ENCODE results near the gene PLB1.

PLB1 gene

DNA sequence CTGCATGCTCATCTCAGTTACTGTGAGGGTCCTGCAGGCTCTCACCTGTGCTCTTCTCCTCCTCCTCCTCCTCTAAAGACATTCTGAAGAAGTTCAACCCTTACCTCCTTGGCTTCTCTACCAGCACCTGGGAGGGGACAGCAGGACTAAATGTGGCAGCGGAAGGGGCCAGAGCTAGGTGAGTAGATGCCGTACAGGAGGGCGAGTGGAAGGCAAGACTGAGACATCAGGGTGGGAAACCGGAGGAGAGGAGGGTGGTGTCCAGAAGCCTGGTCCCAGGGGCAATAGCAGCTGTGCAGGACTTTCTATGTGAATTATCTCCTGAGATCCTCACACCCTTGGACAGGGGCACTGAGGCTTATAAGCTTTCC, 124.9 kb downstream of the PLB1 start:
- peak overlapping the region; percentile 66 for H3K27ac ChIP-seq
- H3K4me3 ChIP-seq, result no peak overlapping the region
- H3K27me3 ChIP-seq, result no peaks in the 10 kb centered on the region
- H3K4me1 ChIP-seq, result peaks cover 52% of the 10 kb centered on the region
- no peak for TF ChIP-seq Cebpa-rat (IDR thresholded peaks at IDR 0.05)
- peak overlapping the region; percentile 75 for H3K4me2 ChIP-seq
- H3K9me3 ChIP-seq, result no peaks in the 10 kb centered on the region
- no peaks in the 10 kb centered on the region for H4K20me1 ChIP-seq
- no peaks in the 10 kb centered on the region for H3K36me3 ChIP-seq
- no peak overlapping the region for H3K9ac ChIP-seq

DNA sequence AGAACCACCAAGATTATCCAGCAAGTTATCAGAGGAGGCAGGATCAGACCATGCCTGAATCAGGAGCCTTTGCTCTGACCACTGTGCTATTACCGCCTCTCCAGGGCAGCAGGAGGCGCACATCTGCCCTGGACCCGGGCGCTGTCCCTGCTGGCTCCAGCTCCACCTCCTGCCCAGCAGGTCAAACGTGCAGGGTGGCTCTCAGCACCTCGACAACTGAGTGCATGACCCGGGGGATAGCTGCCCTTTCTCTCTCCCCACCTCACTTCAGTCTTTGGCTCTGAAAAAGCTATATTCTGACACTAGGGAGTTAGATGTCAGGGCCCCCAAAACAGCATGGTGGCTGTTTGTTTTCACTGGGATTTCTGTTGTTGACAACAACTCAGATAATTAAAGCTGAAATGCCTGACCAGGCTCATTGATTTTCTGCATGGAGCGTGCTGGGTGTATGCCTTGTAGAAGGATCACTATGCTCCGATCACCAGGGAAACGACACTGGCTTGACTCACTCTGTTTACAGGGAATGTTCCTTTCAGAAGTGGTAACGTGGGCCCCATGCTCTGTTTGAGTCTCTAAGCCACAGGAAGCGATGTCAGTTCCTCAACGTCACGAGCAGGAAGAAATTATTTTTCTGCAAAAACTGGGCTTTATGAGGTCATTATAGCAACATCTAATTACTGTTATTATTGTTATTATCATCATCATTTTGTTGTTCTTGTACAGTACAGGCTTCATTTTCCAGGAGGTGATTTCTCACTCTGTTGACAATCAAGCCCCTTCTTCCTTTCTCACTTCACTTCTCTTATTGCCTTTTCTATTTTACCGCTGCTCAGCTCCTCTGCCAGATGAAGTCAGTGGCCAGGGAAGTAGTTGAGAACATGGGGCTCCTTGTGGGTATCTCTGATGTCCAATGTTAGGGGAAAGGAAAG, 125.6 kb downstream of the PLB1 start:
- H3K9me3 ChIP-seq, result no peaks in the 10 kb centered on the region
- peak overlapping the region; percentile 75 for H3K4me2 ChIP-seq
- H3K4me1 ChIP-seq, result peaks cover 52% of the 10 kb centered on the region
- 0 out of 2 replicates have a peak overlapping the region, but pooled peaks have one; percentile 13 for H3K9ac ChIP-seq
- no peaks in the 10 kb centered on the region for H3K36me3 ChIP-seq
- no peaks in the 10 kb centered on the region for H3K27me3 ChIP-seq
- H4K20me1 ChIP-seq, result no peaks in the 10 kb centered on the region
- peak overlapping the region; percentile 66 for H3K27ac ChIP-seq
- no peak for TF ChIP-seq Cebpa-rat (IDR thresholded peaks at IDR 0.05)
- no peak overlapping the region for H3K4me3 ChIP-seq

- Histone ChIP-seq H3K4me3 (no peak overlapping the region), H3K27me3 (no peaks in the 10 kb centered on the region), H3K36me3 (no peaks in the 10 kb centered on the region), H3K9me3 (no peaks in the 10 kb centered on the region), H3K4me1 (peaks cover 52% of the 10 kb centered on the region), H3K9ac (no peak overlapping the region), H4K20me1 (no peaks in the 10 kb centered on the region), H3K27ac (peak overlapping the region; percentile 66; the same call in 1 of the 2 replicates), H3K4me2 (peak overlapping the region; percentile 75)
- TF ChIP-seq Cebpa-rat (IDR thresholded peaks at IDR 0.05), result no peak
Measured at GRCh38 chr2:28622101-28622499, 126.2 kb downstream of the PLB1 start.

DNA sequence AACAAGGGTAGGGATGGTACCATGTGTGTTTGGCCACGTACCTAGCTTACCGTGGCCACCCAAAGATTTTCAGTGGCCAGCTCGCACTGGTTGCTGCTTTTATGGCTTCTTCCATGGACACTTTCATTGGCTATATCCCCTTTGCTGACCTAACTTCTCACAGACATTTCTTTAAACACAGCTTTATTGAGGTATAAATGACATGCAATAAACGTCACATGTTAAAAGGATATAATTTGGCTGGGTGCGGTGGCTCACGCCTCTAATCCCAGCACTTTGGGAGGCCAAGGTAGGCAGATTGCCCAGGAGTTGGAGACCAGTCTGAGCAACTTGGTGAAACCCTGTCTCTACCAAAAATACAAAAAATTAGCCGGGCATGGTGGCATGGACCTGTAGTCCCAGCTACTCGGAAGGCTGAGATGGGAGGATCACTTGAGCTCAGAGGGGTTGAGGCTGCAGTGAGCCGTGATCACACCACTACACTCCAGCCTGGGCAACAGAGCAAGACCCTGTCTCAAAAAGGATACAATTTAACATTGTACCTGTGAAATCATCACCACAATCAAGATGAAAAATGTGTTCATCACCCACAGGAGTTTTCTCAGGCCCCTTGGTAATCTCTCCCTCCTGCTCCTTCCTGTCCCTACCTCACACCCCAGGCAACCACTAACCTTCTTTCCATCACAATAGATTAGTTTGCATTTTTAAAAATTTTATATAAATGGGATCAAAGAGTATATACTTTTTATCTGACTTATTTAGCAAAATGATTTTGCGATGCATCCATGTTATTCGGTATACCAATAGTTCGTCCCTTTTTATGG, 127.9 kb downstream of the PLB1 start:
- no peak overlapping the region for H3K4me3 ChIP-seq
- H3K9ac ChIP-seq, result no peak overlapping the region
- H3K27me3 ChIP-seq, result no peaks in the 10 kb centered on the region
- no peak overlapping the region for H3K27ac ChIP-seq
- H3K36me3 ChIP-seq, result no peaks in the 10 kb centered on the region
- no peaks in the 10 kb centered on the region for H3K9me3 ChIP-seq
- peaks cover 47% of the 10 kb centered on the region for H3K4me1 ChIP-seq
- TF ChIP-seq Cebpa-rat (IDR thresholded peaks at IDR 0.05), result no peak
- no peak overlapping the region for H3K4me2 ChIP-seq
- H4K20me1 ChIP-seq, result no peaks in the 10 kb centered on the region

DNA sequence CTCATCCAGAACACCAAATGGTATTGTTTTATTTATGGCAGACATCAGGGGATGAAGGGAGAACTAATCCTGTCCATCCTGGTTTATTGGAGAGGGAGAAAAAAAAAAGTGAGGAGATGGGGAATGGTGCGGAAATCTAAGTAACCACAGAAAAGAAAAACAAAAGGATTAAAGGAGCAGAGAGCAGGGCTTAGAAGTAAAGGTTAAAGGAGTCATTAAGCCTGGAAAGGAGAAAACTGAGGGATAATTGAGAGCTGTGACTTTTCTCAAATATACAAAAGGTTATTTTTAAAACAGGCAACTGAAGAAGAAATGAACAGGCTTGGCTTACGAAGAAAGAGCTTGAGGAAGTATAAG, 128.6 kb downstream of the PLB1 start:
- H3K4me2 ChIP-seq, result no peak overlapping the region

DNA sequence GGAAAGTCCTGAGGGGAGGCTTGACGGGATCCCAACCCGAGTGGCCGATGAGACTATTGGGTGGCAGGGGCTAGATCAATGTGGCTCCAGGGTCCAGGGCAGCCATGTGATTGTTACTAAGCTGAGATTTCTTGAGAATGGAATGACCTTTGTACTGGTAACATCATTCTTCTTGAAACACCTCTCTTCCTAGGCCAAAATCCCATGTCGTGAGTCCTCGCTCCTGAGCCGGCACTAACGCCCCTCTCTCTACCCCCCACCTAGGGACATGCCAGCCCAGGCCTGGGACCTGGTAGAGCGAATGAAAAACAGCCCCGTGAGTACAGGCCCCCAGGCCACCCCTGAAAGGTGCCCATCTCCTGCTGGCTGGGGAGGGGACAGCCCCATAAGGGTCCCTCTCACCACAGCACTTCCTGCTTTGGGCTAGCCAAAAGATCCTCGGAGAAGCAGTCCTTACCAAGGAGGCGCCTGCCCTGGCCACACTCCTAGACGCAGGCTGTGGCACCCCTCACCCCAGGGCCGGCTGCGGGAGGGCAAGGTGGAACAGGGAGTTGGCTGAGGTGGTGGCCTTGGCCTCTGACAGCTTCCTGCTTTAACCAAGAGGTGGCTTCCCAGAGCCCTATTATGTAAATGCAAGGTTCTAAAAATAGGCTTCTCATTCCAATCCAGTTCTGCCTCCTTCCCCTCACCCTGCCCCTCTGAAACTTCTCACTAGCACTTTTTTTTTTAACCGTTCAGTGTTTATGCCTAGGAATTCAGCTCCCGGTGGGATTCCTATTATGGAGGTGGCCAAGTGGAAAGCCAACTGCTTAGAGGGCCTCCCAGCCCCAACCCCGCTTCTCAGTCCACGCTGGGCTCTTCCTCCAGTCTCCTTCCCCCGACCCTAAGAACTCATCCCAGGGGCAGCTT, 129.2 kb downstream of the PLB1 start:
- Histone ChIP-seq H3K36me3 (no peaks in the 10 kb centered on the region), H3K9ac (no peak overlapping the region), H3K27ac (peak overlapping the region; percentile 45; the same call in 1 of the 2 replicates), H3K4me1 (peaks cover 42% of the 10 kb centered on the region), H3K4me3 (no peak overlapping the region), H3K4me2 (peak overlapping the region; percentile 69), H3K27me3 (no peaks in the 10 kb centered on the region), H4K20me1 (no peaks in the 10 kb centered on the region), H3K9me3 (no peaks in the 10 kb centered on the region)
- no peak for TF ChIP-seq Cebpa-rat (IDR thresholded peaks at IDR 0.05)

More for the DNA sequence above, 128.6 kb downstream of the PLB1 start:
- Histone ChIP-seq H3K36me3 (no peaks in the 10 kb centered on the region), H3K9me3 (no peaks in the 10 kb centered on the region), H3K9ac (no peak overlapping the region), H3K4me3 (no peak overlapping the region), H3K4me1 (peaks cover 47% of the 10 kb centered on the region), H4K20me1 (no peaks in the 10 kb centered on the region), H3K27me3 (no peaks in the 10 kb centered on the region), H3K27ac (no peak overlapping the region)
- TF ChIP-seq Cebpa-rat (IDR thresholded peaks at IDR 0.05), result no peak

DNA sequence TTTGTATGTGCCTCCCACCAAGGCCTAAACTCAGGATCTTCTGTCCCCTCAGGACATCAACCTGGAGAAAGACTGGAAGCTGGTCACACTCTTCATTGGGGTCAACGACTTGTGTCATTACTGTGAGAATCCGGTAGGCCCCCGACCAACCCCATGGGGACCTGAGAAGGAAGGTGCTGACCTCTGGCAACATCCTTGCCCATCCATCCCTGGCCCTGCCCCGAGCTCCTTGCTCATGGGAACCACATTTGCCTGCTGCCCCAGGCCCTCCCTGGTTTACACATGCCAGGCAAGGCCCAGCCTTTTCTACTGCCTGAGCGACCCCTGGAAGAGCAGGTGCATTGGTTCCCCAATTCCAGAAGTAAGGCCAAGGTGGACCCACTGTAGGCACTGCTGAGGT, 130.5 kb downstream of the PLB1 start:
- no peaks in the 10 kb centered on the region for H4K20me1 ChIP-seq
- H3K27ac ChIP-seq, result no peak overlapping the region
- no peak overlapping the region for H3K4me2 ChIP-seq
- no peak for TF ChIP-seq Cebpa-rat (IDR thresholded peaks at IDR 0.05)
- peaks cover 29% of the 10 kb centered on the region for H3K4me1 ChIP-seq
- no peak overlapping the region for H3K4me3 ChIP-seq
- H3K9me3 ChIP-seq, result no peaks in the 10 kb centered on the region
- H3K36me3 ChIP-seq, result no peaks in the 10 kb centered on the region
- H3K9ac ChIP-seq, result no peak overlapping the region
- H3K27me3 ChIP-seq, result no peaks in the 10 kb centered on the region

DNA sequence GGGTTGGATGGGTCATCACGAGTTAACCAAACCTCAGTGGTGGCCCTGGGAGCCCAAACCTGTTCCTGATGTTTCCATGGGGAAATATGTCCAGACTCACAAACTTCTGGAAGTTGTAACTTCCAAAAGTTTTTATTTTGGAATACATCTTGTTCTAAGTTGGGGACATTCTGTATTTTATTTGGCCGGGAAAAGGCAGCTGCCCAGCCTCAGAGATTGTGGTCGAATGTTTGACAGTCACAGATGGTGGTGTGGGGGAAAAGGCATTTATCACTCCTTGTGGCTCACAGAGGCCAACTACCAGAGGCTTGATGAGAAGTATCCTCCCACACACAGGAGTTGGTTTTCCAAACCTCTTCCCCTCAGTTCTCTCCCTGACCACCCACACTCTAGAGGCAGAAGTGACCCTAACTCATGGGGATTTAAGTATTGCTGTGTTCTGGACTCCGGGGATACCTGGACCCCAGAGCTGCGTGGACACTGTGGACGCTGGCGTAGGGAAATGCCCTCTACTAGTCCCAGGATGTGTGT, 131.1 kb downstream of the PLB1 start:
- no peak for TF ChIP-seq Cebpa-rat (IDR thresholded peaks at IDR 0.05)

More for the DNA sequence above, 131.1 kb downstream of the PLB1 start:
- Histone ChIP-seq H3K27ac (no peak overlapping the region), H3K4me2 (no peak overlapping the region), H3K36me3 (no peaks in the 10 kb centered on the region), H3K4me1 (peaks cover 23% of the 10 kb centered on the region), H4K20me1 (no peaks in the 10 kb centered on the region), H3K27me3 (no peaks in the 10 kb centered on the region), H3K9me3 (no peaks in the 10 kb centered on the region), H3K9ac (no peak overlapping the region), H3K4me3 (no peak overlapping the region)
